SK-N-SH treated with all-trans-retinoic acid at 6 μM for 48 hours (cell line): ENCODE data around the gene NDUFA5.

Source experiments
- RARB ChIP-seq: fragments of 250-450 bp; sonication (Bioruptor Pico); IDR thresholded peaks from 2 replicates; pipeline ENCODE4 v1.8.0; 2021; ENCODE audit warnings: mild to moderate bottlenecking, moderate library complexity
- ZFP30 ChIP-seq: fragments of 450-650 bp; formaldehyde crosslinking; IDR thresholded peaks from 2 replicates; pipeline ENCODE4 v1.5.0; 2022; ENCODE audit warnings: mild to moderate bottlenecking, moderate library complexity
- ZNF565 ChIP-seq: fragments of 450-650 bp; formaldehyde crosslinking; conservative IDR thresholded peaks from 2 replicates; pipeline ENCODE4 v1.5.0; 2020; ENCODE audit warnings: low read depth, mild to moderate bottlenecking, moderate library complexity
- TF ChIP-seq, protein P1 (sequence below): fragments of 250-450 bp; sonication (Bioruptor Pico); IDR thresholded peaks from 2 replicates; pipeline ENCODE4 v1.5.0; 2020; ENCODE audit warnings: mild to moderate bottlenecking, moderate library complexity
- TF ChIP-seq, protein P2 (sequence below): fragments of 250-450 bp; sonication (Bioruptor Pico); IDR thresholded peaks from 2 replicates; pipeline ENCODE4 v1.5.1; 2020; ENCODE audit warnings: low read depth, mild to moderate bottlenecking, moderate library complexity
- TF ChIP-seq, protein P3 (sequence below): fragments of 250-450 bp; sonication (Bioruptor Pico); IDR thresholded peaks from 2 replicates; pipeline ENCODE4 v1.8.0; 2020; ENCODE audit warnings: mild to moderate bottlenecking, moderate library complexity, borderline replicate concordance
- TF ChIP-seq, protein P4 (sequence below): fragments of 250-450 bp; sonication (Bioruptor Pico); IDR thresholded peaks from 2 replicates; pipeline ENCODE4 v1.8.0; 2021; ENCODE audit warnings: low read depth, mild to moderate bottlenecking, moderate library complexity, borderline replicate concordance

DNA sequence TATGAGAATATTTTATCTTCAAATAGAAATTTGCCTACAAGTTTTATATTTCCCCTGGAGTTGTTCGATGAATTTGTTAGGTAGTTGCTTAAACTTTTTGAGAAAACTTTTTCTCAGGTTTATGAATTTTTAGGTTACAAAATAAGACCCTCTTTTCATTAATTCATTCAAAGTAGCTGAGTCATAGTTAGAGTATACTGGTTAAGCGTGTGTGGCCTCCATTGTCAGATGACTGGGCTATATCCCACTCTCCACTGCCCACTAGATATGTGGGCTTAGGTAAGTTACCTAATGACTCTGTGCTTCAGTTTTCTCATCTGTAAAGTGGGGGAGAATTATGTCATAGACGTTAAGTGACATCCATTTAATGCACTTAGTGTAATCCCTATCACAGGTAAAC is 45.0 kb upstream of the NDUFA5 start:
- TF ChIP-seq, protein P1, sequence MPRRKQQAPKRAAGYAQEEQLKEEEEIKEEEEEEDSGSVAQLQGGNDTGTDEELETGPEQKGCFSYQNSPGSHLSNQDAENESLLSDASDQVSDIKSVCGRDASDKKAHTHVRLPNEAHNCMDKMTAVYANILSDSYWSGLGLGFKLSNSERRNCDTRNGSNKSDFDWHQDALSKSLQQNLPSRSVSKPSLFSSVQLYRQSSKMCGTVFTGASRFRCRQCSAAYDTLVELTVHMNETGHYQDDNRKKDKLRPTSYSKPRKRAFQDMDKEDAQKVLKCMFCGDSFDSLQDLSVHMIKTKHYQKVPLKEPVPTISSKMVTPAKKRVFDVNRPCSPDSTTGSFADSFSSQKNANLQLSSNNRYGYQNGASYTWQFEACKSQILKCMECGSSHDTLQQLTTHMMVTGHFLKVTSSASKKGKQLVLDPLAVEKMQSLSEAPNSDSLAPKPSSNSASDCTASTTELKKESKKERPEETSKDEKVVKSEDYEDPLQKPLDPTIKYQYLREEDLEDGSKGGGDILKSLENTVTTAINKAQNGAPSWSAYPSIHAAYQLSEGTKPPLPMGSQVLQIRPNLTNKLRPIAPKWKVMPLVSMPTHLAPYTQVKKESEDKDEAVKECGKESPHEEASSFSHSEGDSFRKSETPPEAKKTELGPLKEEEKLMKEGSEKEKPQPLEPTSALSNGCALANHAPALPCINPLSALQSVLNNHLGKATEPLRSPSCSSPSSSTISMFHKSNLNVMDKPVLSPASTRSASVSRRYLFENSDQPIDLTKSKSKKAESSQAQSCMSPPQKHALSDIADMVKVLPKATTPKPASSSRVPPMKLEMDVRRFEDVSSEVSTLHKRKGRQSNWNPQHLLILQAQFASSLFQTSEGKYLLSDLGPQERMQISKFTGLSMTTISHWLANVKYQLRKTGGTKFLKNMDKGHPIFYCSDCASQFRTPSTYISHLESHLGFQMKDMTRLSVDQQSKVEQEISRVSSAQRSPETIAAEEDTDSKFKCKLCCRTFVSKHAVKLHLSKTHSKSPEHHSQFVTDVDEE (CRISPR knock-in tag) = no peak
- TF ChIP-seq, protein P2, sequence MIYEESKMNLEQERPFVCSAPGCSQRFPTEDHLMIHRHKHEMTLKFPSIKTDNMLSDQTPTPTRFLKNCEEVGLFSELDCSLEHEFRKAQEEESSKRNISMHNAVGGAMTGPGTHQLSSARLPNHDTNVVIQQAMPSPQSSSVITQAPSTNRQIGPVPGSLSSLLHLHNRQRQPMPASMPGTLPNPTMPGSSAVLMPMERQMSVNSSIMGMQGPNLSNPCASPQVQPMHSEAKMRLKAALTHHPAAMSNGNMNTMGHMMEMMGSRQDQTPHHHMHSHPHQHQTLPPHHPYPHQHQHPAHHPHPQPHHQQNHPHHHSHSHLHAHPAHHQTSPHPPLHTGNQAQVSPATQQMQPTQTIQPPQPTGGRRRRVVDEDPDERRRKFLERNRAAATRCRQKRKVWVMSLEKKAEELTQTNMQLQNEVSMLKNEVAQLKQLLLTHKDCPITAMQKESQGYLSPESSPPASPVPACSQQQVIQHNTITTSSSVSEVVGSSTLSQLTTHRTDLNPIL (CRISPR knock-in tag) = no peak
- TF ChIP-seq RARB (CRISPR knock-in tag) (no peak), ZNF565 (no peak), ZFP30 (CRISPR knock-in tag) (no peak)
- TF ChIP-seq, protein P3, sequence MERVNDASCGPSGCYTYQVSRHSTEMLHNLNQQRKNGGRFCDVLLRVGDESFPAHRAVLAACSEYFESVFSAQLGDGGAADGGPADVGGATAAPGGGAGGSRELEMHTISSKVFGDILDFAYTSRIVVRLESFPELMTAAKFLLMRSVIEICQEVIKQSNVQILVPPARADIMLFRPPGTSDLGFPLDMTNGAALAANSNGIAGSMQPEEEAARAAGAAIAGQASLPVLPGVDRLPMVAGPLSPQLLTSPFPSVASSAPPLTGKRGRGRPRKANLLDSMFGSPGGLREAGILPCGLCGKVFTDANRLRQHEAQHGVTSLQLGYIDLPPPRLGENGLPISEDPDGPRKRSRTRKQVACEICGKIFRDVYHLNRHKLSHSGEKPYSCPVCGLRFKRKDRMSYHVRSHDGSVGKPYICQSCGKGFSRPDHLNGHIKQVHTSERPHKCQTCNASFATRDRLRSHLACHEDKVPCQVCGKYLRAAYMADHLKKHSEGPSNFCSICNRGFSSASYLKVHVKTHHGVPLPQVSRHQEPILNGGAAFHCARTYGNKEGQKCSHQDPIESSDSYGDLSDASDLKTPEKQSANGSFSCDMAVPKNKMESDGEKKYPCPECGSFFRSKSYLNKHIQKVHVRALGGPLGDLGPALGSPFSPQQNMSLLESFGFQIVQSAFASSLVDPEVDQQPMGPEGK (CRISPR knock-in tag) = no peak
- TF ChIP-seq, protein P4, sequence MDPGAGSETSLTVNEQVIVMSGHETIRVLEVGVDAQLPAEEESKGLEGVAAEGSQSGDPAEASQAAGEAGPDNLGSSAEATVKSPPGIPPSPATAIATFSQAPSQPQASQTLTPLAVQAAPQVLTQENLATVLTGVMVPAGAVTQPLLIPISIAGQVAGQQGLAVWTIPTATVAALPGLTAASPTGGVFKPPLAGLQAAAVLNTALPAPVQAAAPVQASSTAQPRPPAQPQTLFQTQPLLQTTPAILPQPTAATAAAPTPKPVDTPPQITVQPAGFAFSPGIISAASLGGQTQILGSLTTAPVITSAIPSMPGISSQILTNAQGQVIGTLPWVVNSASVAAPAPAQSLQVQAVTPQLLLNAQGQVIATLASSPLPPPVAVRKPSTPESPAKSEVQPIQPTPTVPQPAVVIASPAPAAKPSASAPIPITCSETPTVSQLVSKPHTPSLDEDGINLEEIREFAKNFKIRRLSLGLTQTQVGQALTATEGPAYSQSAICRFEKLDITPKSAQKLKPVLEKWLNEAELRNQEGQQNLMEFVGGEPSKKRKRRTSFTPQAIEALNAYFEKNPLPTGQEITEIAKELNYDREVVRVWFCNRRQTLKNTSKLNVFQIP (CRISPR knock-in tag) = no peak
